ENCODE results near the gene MDC1.

The MDC1 gene

DNA sequence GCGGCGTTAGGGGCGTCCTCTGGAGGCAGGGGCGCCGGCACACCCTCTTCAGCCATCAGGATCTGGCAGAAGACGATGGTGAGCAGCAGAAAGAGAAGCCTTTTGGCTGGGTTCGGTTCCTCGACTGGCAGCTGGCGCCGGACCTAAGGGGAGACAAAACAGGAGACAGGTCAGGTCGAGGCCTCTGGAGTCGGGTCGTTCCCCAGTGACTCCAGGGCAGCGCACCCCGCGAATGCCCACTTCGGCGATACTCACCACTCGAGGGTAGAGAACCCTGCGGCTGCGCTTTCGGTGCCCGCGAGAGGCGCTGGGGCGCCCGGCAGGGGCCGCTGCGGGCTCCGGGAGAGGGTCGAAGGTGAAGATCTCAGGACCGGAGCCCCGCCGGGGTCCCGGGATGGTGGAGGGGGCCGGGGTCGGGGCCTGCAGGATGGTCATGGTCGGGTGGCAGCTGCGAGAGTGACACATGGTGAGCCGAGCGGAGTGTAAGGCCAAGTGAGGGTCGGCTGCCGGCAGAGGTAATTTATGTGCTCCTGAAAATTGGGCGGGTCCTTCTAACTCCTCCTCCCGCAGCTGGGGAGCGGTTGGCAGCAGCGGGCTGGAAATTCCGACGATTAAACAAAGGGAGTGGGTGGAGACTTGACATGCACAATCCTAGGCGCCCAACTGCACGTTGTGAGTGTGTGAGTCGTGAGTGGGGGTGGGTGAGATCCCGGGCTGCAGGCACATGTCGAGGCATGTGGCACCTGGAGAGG lies 27.1 kb upstream of the MDC1 start, which contains the start of gene IER3:
TSS of gene IER3 (minus strand) at position 494 of the 752 bp plus-strand sequence. CDS start at position 465, 29 bp downstream.
- DNase-seq (ENCODE audit: low read depth, low spot score) = no peak
- peaks cover 35% of the 10 kb centered on the region for H3K36me3 ChIP-seq (ENCODE audit: insufficient read depth, insufficient read length, low read length)
- H3K27me3 ChIP-seq (ENCODE audit: insufficient read depth, insufficient read length) = no peaks in the 10 kb centered on the region
- H3K4me1 ChIP-seq (ENCODE audit: insufficient read depth, insufficient read length) = peaks cover 4% of the 10 kb centered on the region
- H3K9me3 ChIP-seq (ENCODE audit: insufficient read depth, low read length) = no peaks in the 10 kb centered on the region
- H3K4me3 ChIP-seq (ENCODE audit: insufficient read length, low read depth) = peak within 1 kb of the TSS; percentile 83
- no peak for TF ChIP-seq SUZ12 (IDR thresholded peaks at IDR 0.05; ENCODE audit: extremely low read depth, insufficient read depth, insufficient read length)
- no peak for TF ChIP-seq ZNF274 (IDR thresholded peaks at IDR 0.05; ENCODE audit: low read depth, low read length)
- no peak for TF ChIP-seq YY1 (IDR thresholded peaks at IDR 0.05; ENCODE audit: insufficient read depth, insufficient read length)
- H3K9ac ChIP-seq (ENCODE audit: insufficient read length, low read depth) = peak within 1 kb of the TSS; percentile 83

DNA sequence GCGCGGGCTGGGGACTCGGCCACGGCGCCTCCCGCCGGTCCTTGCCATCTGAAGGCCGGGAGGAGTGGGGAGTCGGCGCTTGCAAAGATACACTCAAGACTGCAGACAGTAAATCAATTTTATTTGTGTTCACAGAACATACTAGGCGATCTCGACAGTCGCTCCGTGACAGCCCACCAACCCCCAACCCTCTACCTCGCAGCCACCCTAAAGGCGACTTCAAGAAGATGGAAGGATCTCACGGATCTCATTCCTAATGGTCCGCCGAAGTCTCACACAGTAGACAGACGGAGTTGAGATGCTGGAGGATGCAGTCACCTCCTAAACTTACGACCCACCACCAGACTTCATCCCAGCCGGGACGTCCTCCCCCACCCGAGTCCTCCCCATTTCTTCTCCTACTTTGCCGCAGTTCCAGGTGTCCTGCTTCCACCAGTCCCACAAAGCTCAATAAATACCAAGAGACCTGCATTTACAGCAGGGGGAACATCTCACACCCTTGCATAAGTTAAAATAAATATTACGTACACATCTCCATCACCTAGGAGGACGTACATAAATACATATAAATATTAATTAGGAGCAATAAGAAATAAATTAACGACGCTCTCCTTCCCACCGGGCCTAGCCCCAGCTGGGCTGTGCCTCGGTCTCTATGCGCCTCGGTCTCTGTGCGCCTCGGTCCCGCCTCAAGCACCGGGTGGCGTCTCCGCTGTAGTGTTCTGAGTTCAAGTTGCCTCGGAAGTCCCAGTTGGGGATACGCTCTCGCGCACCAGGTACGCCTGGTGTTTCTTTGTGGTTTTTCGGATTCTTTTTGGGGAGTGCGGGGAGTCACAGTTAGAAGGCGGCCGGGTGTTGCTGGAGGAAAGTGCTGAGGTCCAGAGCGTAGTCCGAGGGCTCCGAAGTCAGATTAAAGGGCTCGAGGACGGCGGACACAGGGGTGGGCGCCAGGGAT lies 26.3 kb upstream of the MDC1 start:
- Histone ChIP-seq H3K4me3 (ENCODE audit: insufficient read length, low read depth) (peak overlapping the region; percentile 83), H3K4me1 (ENCODE audit: insufficient read depth, insufficient read length) (peaks cover 4% of the 10 kb centered on the region)

DNA sequence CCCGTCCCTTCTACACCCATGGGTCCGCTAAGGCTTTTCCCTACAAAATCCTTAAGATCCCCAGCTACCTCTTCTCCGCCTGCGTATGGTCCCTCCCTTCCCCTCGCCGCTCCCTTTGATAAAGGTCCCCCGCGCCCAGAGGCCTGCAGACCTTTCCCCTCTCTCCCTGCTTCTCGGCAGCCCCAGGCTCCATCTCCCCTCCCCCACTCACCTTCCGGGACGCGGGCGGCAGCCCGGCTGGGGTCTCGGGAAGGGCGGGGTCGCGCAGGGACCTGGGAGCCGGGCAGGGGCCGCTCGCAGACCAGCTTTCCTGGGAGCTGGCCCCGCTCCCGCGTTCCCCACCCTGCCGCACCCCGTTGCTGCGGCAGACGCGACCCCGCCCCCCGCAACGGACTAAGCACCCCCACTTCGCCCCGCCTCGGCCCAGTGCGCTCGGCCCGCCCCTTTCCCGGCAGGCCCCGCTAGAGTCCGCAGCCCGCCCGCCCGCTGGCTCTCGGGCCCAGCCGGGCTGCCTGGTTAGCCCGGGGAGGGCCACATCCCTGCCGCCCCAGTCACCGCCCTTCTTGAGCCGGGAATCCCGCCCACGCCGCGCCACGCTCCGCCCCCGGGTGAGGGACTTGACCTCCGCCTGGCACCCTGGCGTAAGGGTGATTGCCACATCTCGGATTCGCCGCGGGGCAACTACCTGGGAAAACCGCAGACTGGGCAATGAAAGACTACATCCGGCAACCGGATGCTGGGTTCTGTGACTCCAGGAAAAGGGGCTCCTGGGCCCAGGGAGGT lies 25.4 kb upstream of the MDC1 start, which contains the start of gene FLOT1:
TSS of gene FLOT1 (minus strand) at position 372 of the 783 bp plus-strand sequence. CDS start 498 bp downstream, outside the sequence.
- DNase-seq (ENCODE audit: low read depth, low spot score) = peak; percentile 86
- Histone ChIP-seq H3K9ac (ENCODE audit: insufficient read length, low read depth) (peak within 1 kb of the TSS; percentile 96), H3K4me1 (ENCODE audit: insufficient read depth, insufficient read length) (peaks cover 4% of the 10 kb centered on the region), H3K36me3 (ENCODE audit: insufficient read depth, insufficient read length, low read length) (peaks cover 52% of the 10 kb centered on the region), H3K9me3 (ENCODE audit: insufficient read depth, low read length) (no peaks in the 10 kb centered on the region), H3K27me3 (ENCODE audit: insufficient read depth, insufficient read length) (no peaks in the 10 kb centered on the region), H3K4me3 (ENCODE audit: insufficient read length, low read depth) (peak within 1 kb of the TSS; percentile 88)
- no peak for TF ChIP-seq ZNF274 (IDR thresholded peaks at IDR 0.05; ENCODE audit: low read depth, low read length)
- no peak for TF ChIP-seq SUZ12 (IDR thresholded peaks at IDR 0.05; ENCODE audit: extremely low read depth, insufficient read depth, insufficient read length)
- no peak for TF ChIP-seq YY1 (IDR thresholded peaks at IDR 0.05; ENCODE audit: insufficient read depth, insufficient read length)

More for the DNA sequence above, 26.3 kb upstream of the MDC1 start:
- no peak for DNase-seq (ENCODE audit: low read depth, low spot score)
- Histone ChIP-seq H3K36me3 (ENCODE audit: insufficient read depth, insufficient read length, low read length) (peaks cover 43% of the 10 kb centered on the region), H3K27me3 (ENCODE audit: insufficient read depth, insufficient read length) (no peaks in the 10 kb centered on the region), H3K9ac (ENCODE audit: insufficient read length, low read depth) (peak overlapping the region; percentile 83), H3K9me3 (ENCODE audit: insufficient read depth, low read length) (no peaks in the 10 kb centered on the region)
- TF ChIP-seq YY1 (IDR thresholded peaks at IDR 0.05; ENCODE audit: insufficient read depth, insufficient read length) = no peak
- TF ChIP-seq SUZ12 (IDR thresholded peaks at IDR 0.05; ENCODE audit: extremely low read depth, insufficient read depth, insufficient read length) = no peak
- TF ChIP-seq ZNF274 (IDR thresholded peaks at IDR 0.05; ENCODE audit: low read depth, low read length) = no peak

DNA sequence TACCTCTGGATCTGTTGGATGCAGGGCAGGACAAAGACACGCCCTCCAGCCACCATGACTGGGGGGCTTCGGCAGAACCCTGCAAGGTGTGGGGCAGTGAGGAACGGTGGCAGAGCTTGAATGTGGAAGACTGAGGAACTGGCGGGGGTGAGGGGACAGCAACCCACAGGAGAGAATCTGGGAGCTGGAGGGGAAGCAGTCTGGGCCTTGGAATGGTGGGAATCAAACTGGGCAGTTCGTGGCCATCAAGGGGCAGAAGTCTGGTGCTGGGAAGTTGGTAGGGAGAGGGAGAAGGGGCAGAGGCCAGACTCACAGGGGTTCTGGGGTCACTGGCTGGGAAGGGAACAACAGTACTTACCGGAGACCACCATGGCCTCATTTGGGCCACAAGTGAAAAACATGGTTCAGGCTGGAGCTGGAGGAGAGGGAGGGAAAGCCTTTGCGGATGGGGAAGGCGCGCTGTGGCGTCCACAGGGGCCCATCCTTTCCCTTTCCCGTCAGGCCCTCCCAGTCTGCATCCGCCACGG lies 24.8 kb upstream of the MDC1 start:
- H3K4me3 ChIP-seq (ENCODE audit: insufficient read length, low read depth) = peak overlapping the region; percentile 88
- H3K4me1 ChIP-seq (ENCODE audit: insufficient read depth, insufficient read length) = peaks cover 4% of the 10 kb centered on the region
- H3K36me3 ChIP-seq (ENCODE audit: insufficient read depth, insufficient read length, low read length) = peaks cover 58% of the 10 kb centered on the region
- TF ChIP-seq SUZ12 (IDR thresholded peaks at IDR 0.05; ENCODE audit: extremely low read depth, insufficient read depth, insufficient read length) (no peak), ZNF274 (IDR thresholded peaks at IDR 0.05; ENCODE audit: low read depth, low read length) (no peak), YY1 (IDR thresholded peaks at IDR 0.05; ENCODE audit: insufficient read depth, insufficient read length) (no peak)
- peak overlapping the region; percentile 96 for H3K9ac ChIP-seq (ENCODE audit: insufficient read length, low read depth)
- no peak for DNase-seq (ENCODE audit: low read depth, low spot score)
- no peaks in the 10 kb centered on the region for H3K9me3 ChIP-seq (ENCODE audit: insufficient read depth, low read length)
- H3K27me3 ChIP-seq (ENCODE audit: insufficient read depth, insufficient read length) = no peaks in the 10 kb centered on the region

DNA sequence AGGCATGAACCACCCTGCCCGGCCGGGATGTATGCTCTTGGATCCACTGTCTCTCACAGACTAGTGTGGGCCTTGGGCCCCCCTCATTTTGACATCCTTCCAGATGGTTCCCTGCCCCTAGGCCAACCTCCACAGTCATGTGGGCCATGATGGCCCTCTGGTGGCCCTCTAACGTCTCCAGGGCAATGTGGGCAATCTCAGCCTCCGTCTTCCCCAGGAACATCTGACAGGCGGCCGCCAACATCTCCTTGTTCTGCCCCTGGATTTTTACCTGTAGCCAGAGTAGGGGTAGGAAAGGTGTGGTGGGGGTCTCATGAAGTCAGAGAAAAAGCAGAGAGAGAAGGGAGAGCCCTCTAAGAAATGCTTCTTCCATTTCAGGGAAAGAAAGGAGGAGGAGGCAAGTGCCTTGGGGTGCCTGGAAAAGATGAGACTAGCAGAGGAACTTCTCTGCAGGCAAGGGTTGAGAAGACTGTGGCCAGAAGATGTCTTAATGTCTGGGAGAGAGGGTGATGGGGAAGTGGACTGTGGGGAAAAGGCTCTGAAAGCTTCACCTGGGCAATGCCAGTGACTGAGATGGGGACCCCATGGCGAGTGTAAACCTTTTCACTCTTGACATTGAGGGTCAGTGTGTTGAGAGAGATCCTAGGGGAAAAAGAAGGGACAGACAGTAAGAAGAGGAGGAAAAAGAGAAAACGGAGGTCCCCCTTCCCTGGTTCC lies 24.1 kb upstream of the MDC1 start:
- no peaks in the 10 kb centered on the region for H3K27me3 ChIP-seq (ENCODE audit: insufficient read depth, insufficient read length)
- TF ChIP-seq SUZ12 (IDR thresholded peaks at IDR 0.05; ENCODE audit: extremely low read depth, insufficient read depth, insufficient read length) (no peak), YY1 (IDR thresholded peaks at IDR 0.05; ENCODE audit: insufficient read depth, insufficient read length) (no peak), ZNF274 (IDR thresholded peaks at IDR 0.05; ENCODE audit: low read depth, low read length) (no peak)
- H3K4me3 ChIP-seq (ENCODE audit: insufficient read length, low read depth) = peak overlapping the region; percentile 88
- H3K9ac ChIP-seq (ENCODE audit: insufficient read length, low read depth) = peak overlapping the region; percentile 96
- H3K9me3 ChIP-seq (ENCODE audit: insufficient read depth, low read length) = no peaks in the 10 kb centered on the region
- no peak for DNase-seq (ENCODE audit: low read depth, low spot score)
- H3K4me1 ChIP-seq (ENCODE audit: insufficient read depth, insufficient read length) = peaks cover 4% of the 10 kb centered on the region
- H3K36me3 ChIP-seq (ENCODE audit: insufficient read depth, insufficient read length, low read length) = peaks cover 60% of the 10 kb centered on the region

DNA sequence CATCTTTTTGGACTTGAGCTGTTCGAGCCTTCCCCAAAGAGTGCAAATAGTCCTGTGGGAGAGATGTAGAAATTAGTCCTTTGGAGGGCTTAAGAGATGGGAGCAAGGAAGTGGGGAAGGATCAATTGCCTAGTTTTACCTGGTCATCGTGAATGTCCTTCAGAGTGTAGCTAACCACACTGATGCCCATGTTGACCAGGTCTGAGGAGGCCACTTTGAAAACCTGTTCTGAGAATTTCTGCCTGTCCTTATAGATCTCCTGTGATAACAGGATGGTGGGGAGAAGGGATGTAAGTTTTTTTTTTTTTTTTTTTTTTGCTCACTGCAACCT lies 23.4 kb upstream of the MDC1 start:
- Histone ChIP-seq H3K4me3 (ENCODE audit: insufficient read length, low read depth) (no peak overlapping the region), H3K36me3 (ENCODE audit: insufficient read depth, insufficient read length, low read length) (peaks cover 63% of the 10 kb centered on the region), H3K4me1 (ENCODE audit: insufficient read depth, insufficient read length) (peaks cover 4% of the 10 kb centered on the region), H3K9me3 (ENCODE audit: insufficient read depth, low read length) (no peaks in the 10 kb centered on the region), H3K9ac (ENCODE audit: insufficient read length, low read depth) (no peak overlapping the region), H3K27me3 (ENCODE audit: insufficient read depth, insufficient read length) (no peaks in the 10 kb centered on the region)
- TF ChIP-seq SUZ12 (IDR thresholded peaks at IDR 0.05; ENCODE audit: extremely low read depth, insufficient read depth, insufficient read length) (no peak), YY1 (IDR thresholded peaks at IDR 0.05; ENCODE audit: insufficient read depth, insufficient read length) (no peak), ZNF274 (IDR thresholded peaks at IDR 0.05; ENCODE audit: low read depth, low read length) (no peak)
- no peak for DNase-seq (ENCODE audit: low read depth, low spot score)

Measured in NT2/D1 (cell line).